Esophagus squamous epithelium (tissue), 4 donors: ENCODE measurements around the gene ENDOV.

Source experiments
- POLR2A ChIP-seq, 4 donors: fragments of 450-650 bp; IDR thresholded peaks; one replicate each; pipeline ENCODE4 v1.6.1; 2017; ENCODE audit warnings: antibody characterized with exemption in 4 of 4, mild to moderate bottlenecking in 4 of 4, moderate library complexity in 3 of 4
- TF ChIP-seq, protein P1 (sequence below), 6 experiments: fragments of 450-650 bp in 4 of 6; fragments of 200-600 bp in 2 of 6; sonication (generic) in 2 of 6; IDR thresholded peaks; one replicate each; pipeline ENCODE4 v1.5.1; 2016 to 2019; ENCODE audit warnings: antibody characterized with exemption in 6 of 6, mild to moderate bottlenecking in 4 of 6, moderate library complexity in 4 of 6

- TF ChIP-seq, protein P1, sequence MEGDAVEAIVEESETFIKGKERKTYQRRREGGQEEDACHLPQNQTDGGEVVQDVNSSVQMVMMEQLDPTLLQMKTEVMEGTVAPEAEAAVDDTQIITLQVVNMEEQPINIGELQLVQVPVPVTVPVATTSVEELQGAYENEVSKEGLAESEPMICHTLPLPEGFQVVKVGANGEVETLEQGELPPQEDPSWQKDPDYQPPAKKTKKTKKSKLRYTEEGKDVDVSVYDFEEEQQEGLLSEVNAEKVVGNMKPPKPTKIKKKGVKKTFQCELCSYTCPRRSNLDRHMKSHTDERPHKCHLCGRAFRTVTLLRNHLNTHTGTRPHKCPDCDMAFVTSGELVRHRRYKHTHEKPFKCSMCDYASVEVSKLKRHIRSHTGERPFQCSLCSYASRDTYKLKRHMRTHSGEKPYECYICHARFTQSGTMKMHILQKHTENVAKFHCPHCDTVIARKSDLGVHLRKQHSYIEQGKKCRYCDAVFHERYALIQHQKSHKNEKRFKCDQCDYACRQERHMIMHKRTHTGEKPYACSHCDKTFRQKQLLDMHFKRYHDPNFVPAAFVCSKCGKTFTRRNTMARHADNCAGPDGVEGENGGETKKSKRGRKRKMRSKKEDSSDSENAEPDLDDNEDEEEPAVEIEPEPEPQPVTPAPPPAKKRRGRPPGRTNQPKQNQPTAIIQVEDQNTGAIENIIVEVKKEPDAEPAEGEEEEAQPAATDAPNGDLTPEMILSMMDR (IDR thresholded peaks at IDR 0.05), result no peak
- no peak for TF ChIP-seq POLR2A (IDR thresholded peaks at IDR 0.05)
Measured at GRCh38 chr17:80471922-80472321, 57.0 kb downstream of the ENDOV start.
